SK-N-SH (cell line): Measurements from ENCODE around the gene DIPK1A. TPM values are rescaled to one million over a fixed set of nuclear protein-coding genes. Genes with fewer than 3 reads are reported as not detected.

ENCODE experiments used
- CTCF ChIA-PET: fragments of 300-600, 350-600 bp; formaldehyde crosslinking; extraction: SDS; loops from one replicate; lab custom pipeline; 2021; lab: Yijun Ruan, JAX
- POLR2A ChIA-PET: fragments of 350-600 bp; sonication (Branson Sonifier 250); formaldehyde crosslinking; extraction: SDS; loops from one replicate; lab custom pipeline; 2020; ENCODE audit warnings: antibody characterized with exemption, inconsistent platforms; lab: Yijun Ruan, JAX
- DNase-seq: peaks from one replicate; pipeline ENCODE4 v3.0.0; 2012
- H2AFZ ChIP-seq: fragments of 200-600 bp; sonication (generic); 2 replicates; pipeline ENCODE4 v1.8.1; 2016; ENCODE audit warnings: antibody characterized with exemption, mild to moderate bottlenecking, low read depth
- H3F3A ChIP-seq: fragments of 200-600 bp; sonication (generic); replicated peaks from 2 replicates; pipeline ENCODE3; 2016; ENCODE audit warnings: antibody characterized with exemption, mild to moderate bottlenecking; ENCODE audit not compliant: insufficient read depth
- H3K27ac ChIP-seq, 2 experiments: fragments of 200-500 bp in 1 of 2; fragments of 200-600 bp in 1 of 2; sonication (Bioruptor generic) in 1 of 2; sonication (generic), shearing (Covaris generic) in 1 of 2; 2 replicates each; pipeline versions ENCODE4 v1.5.1 to v1.6.1; 2014 to 2016; ENCODE audit warnings: low read depth in 2 of 2, inconsistent platforms in 1 of 2, low read length in 1 of 2, mild to moderate bottlenecking in 1 of 2, mixed read lengths in 1 of 2
- H3K27me3 ChIP-seq: fragments of 200-600 bp; sonication (generic), shearing (Covaris generic); 2 replicates; pipeline ENCODE4 v1.6.1; 2016; ENCODE audit warnings: mixed run types; ENCODE audit not compliant: insufficient read depth
- H3K36me3 ChIP-seq, 2 experiments: fragments of 200-500 bp in 1 of 2; fragments of 200-600 bp in 1 of 2; sonication (Bioruptor generic) in 1 of 2; sonication (generic) in 1 of 2; replicated peaks in 1 of 2; 2 replicates each; pipeline versions ENCODE3 to v1.5.1; 2014 to 2016; ENCODE audit warnings: low read length in 1 of 2, mild to moderate bottlenecking in 1 of 2; ENCODE audit not compliant: insufficient read depth in 2 of 2, control insufficient read depth in 1 of 2
- H3K4me1 ChIP-seq, 2 experiments: fragments of 200-500 bp in 1 of 2; fragments of 200-600 bp in 1 of 2; sonication (Bioruptor generic) in 1 of 2; sonication (generic), shearing (Covaris generic) in 1 of 2; 2 replicates each; pipeline versions ENCODE4 v1.5.1 to v1.6.1; 2014 to 2016; ENCODE audit warnings: low read depth in 1 of 2, low read length in 1 of 2, mixed run types in 1 of 2; ENCODE audit not compliant: insufficient read depth in 2 of 2, control insufficient read depth in 1 of 2
- H3K4me2 ChIP-seq: fragments of 200-600 bp; sonication (generic), shearing (Covaris generic); 2 replicates; pipeline ENCODE4 v1.6.1; 2017; ENCODE audit warnings: mixed run types
- H3K4me3 ChIP-seq, 2 experiments: fragments of 200-500 bp in 1 of 2; fragments of 200-600 bp in 1 of 2; sonication (Bioruptor generic) in 1 of 2; sonication (generic), shearing (Covaris generic) in 1 of 2; 2 replicates each; pipeline versions ENCODE4 v1.5.1 to v1.8.1; 2014 to 2016; ENCODE audit warnings: low read depth in 2 of 2, inconsistent platforms in 1 of 2, low read length in 1 of 2, mild to moderate bottlenecking in 1 of 2, mixed read lengths in 1 of 2, moderate library complexity in 1 of 2
- H3K79me2 ChIP-seq: fragments of 200-600 bp; sonication (generic); 2 replicates; pipeline ENCODE4 v1.8.1; 2017; ENCODE audit warnings: mild to moderate bottlenecking; ENCODE audit not compliant: insufficient read depth
- H3K9ac ChIP-seq: fragments of 200-600 bp; sonication (generic); 2 replicates; pipeline ENCODE4 v1.6.1; 2017; ENCODE audit warnings: mixed run types
- H3K9me2 ChIP-seq: fragments of 200-600 bp; sonication (generic); 2 replicates; pipeline ENCODE4 v1.6.1; 2017; ENCODE audit warnings: mixed run types
- H3K9me3 ChIP-seq: fragments of 200-600 bp; sonication (generic); 2 replicates; pipeline ENCODE4 v1.6.1; 2017; ENCODE audit warnings: mixed run types, mild to moderate bottlenecking, moderate library complexity
- H4K20me1 ChIP-seq: fragments of 200-600 bp; sonication (generic); 2 replicates; pipeline ENCODE4 v1.6.1; 2017; ENCODE audit warnings: mild to moderate bottlenecking, mixed run types; ENCODE audit not compliant: insufficient read depth
- GABPA ChIP-seq: IDR thresholded peaks from 2 replicates; pipeline ENCODE4 v1.4.0; 2012; ENCODE audit warnings: low read depth, mild to moderate bottlenecking
- MEF2A ChIP-seq: IDR thresholded peaks from 2 replicates; pipeline ENCODE4 v1.4.0; 2012; ENCODE audit warnings: low read depth, borderline replicate concordance
- NFIC ChIP-seq: IDR thresholded peaks from 2 replicates; pipeline ENCODE4 v1.4.0; 2012; ENCODE audit warnings: borderline replicate concordance
- NRF1 ChIP-seq: IDR thresholded peaks from 2 replicates; pipeline ENCODE4 v1.6.1; 2012; ENCODE audit warnings: low read depth, mild to moderate bottlenecking, low read length
- RCOR1 ChIP-seq: fragments of 150-350 bp; IDR thresholded peaks from 2 replicates; pipeline ENCODE4 v1.6.1; 2017; ENCODE audit warnings: antibody characterized with exemption, low read length
- RFX5 ChIP-seq: IDR thresholded peaks from 2 replicates; pipeline ENCODE4 v1.6.1; 2012; ENCODE audit warnings: mild to moderate bottlenecking, improper control_type of control experiment, low read length
- SIN3A ChIP-seq: IDR thresholded peaks from 2 replicates; pipeline ENCODE4 v1.6.1; 2012; ENCODE audit warnings: low read depth, mild to moderate bottlenecking, low read length, moderate library complexity, borderline replicate concordance
- SMC3 ChIP-seq: IDR thresholded peaks from 2 replicates; pipeline ENCODE4 v1.6.1; 2012; ENCODE audit warnings: low read depth, low read length, improper control_type of control experiment
- TEAD4 ChIP-seq: IDR thresholded peaks from 2 replicates; pipeline ENCODE4 v1.4.0; 2012; ENCODE audit warnings: mild to moderate bottlenecking, borderline replicate concordance; ENCODE audit not compliant: insufficient read depth
- WGBS: methylation state at CpG from one replicate; pipeline ENCODE4 v1.1.6; 2017; ENCODE audit warnings: low lambda C conversion rate; 5-methylcytosine and 5-hydroxymethylcytosine counted together
- polyA plus RNA-seq, 3 experiments: library from polyadenylated mRNA; depleted of rRNA; stranded (reverse); fragments of >200 nt; gene quantifications; 2 replicates each; pipeline ENCODE4 v1.2.3, GENCODE V29; 2012
- TF ChIP-seq, protein P1 (sequence below): IDR thresholded peaks from 2 replicates; pipeline ENCODE4 v1.4.0; 2012; ENCODE audit warnings: low read depth, borderline replicate concordance
- TF ChIP-seq, protein P2 (sequence below): fragments of 200-600 bp; sonication (generic); IDR thresholded peaks from 2 replicates; pipeline ENCODE4 v1.6.1; 2017; ENCODE audit warnings: antibody characterized with exemption, mild to moderate bottlenecking, moderate library complexity
- TF ChIP-seq, protein P3 (sequence below): IDR thresholded peaks from 2 replicates; pipeline ENCODE4 v1.6.1; 2012; ENCODE audit warnings: mild to moderate bottlenecking, low read depth, low read length, moderate library complexity

The DIPK1A gene
- polyA plus RNA-seq, 1 of the 3 experiments (the other 2 are of a cell fraction) = 3.4 TPM

DNA sequence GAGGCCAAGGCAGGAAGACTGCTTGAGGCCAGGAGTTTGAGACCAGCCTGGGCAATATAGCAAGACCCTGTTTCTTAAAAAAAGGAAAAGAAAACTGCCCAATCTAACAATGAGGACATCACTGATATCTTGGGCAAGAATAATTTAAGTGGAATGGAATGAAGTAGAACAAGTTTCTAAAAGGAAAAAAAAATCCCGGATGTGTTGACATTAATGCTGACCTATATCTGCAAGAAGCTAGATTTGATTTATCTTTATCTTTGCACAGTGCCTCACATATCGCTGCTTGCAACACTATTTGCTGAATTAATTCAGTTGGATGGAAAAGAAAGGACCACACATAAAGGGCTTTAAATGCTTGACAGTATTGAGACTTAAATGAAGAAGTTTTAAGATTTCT lies 27.8 kb downstream of the DIPK1A start (continued):
- TF ChIP-seq RCOR1 (no peak), TEAD4 (no peak)
- TF ChIP-seq, protein P1, sequence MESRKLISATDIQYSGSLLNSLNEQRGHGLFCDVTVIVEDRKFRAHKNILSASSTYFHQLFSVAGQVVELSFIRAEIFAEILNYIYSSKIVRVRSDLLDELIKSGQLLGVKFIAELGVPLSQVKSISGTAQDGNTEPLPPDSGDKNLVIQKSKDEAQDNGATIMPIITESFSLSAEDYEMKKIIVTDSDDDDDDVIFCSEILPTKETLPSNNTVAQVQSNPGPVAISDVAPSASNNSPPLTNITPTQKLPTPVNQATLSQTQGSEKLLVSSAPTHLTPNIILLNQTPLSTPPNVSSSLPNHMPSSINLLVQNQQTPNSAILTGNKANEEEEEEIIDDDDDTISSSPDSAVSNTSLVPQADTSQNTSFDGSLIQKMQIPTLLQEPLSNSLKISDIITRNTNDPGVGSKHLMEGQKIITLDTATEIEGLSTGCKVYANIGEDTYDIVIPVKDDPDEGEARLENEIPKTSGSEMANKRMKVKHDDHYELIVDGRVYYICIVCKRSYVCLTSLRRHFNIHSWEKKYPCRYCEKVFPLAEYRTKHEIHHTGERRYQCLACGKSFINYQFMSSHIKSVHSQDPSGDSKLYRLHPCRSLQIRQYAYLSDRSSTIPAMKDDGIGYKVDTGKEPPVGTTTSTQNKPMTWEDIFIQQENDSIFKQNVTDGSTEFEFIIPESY = no peak

DNA sequence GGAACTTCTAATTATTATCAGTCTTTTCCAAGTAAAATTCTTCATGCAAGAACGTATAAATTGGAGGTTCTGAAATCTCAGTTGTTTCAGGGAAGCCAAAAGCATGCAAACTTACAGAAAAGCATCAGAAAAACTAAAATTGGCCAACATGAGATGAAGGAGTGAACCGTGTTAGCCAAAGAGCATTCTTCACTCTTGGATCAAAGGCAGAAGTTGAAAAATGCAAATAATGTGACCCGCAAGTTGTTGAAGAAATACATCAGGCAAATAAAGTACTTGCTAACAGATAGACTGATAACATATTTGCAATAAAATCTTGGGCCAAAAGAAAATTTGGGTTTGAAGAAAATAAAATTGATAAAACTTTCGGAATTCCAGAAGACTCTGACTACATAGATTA lies 29.6 kb downstream of the DIPK1A start:
- Histone ChIP-seq H3K79me2 (no peaks in the 10 kb centered on the region; the same call in 1 of the 2 replicates), H3K9me2 (no peaks in the 10 kb centered on the region), H3F3A (peaks cover 14% of the 10 kb centered on the region), H4K20me1 (no peaks in the 10 kb centered on the region), H3K4me2 (no peak overlapping the region), H3K4me3 (no peak overlapping the region), H3K4me1 (peaks cover 18 to 31% of the 10 kb centered on the region in 2 experiments; a peak in 3 of 4 replicates), H2AFZ (no peak overlapping the region), H3K9ac (no peak overlapping the region), H3K36me3 (no peaks in the 10 kb centered on the region), H3K27ac (no peak overlapping the region), H3K9me3 (no peaks in the 10 kb centered on the region), H3K27me3 (no peaks in the 10 kb centered on the region)
- POLR2A ChIA-PET = no interaction called here
- TF ChIP-seq NFIC (no peak), SIN3A (no peak), GABPA (no peak), RFX5 (no peak), SMC3 (no peak), NRF1 (no peak), MEF2A (no peak)
- TF ChIP-seq, protein P2, sequence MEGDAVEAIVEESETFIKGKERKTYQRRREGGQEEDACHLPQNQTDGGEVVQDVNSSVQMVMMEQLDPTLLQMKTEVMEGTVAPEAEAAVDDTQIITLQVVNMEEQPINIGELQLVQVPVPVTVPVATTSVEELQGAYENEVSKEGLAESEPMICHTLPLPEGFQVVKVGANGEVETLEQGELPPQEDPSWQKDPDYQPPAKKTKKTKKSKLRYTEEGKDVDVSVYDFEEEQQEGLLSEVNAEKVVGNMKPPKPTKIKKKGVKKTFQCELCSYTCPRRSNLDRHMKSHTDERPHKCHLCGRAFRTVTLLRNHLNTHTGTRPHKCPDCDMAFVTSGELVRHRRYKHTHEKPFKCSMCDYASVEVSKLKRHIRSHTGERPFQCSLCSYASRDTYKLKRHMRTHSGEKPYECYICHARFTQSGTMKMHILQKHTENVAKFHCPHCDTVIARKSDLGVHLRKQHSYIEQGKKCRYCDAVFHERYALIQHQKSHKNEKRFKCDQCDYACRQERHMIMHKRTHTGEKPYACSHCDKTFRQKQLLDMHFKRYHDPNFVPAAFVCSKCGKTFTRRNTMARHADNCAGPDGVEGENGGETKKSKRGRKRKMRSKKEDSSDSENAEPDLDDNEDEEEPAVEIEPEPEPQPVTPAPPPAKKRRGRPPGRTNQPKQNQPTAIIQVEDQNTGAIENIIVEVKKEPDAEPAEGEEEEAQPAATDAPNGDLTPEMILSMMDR = no peak
- 84% methylated on average over 4 of the region's 4 CpGs for WGBS
- CTCF ChIA-PET = no interaction called here
- DNase-seq = no peak

DNA sequence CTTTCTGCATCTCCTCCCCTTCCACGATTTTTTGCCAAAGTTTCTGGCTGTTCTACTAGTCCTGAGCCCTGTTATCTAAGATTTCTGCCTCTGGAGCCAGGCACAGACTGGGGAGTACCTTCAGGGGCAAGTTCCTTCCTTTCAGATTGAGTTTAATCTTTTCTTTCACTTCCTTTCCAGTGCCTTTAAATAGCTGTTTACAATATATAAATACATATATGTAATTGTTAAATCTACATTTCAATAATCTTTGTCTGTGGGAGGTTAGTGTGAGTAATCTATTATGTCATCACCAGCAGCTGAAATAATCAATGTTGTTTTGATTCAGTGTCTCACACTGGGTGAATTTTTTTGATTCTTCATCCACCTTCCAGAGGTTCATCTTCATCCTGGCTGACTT lies 31.8 kb downstream of the DIPK1A start:
- 17% methylated on average over 1 of the region's 1 CpG for WGBS
- DNase-seq = no peak
- Histone ChIP-seq H3K79me2 (no peaks in the 10 kb centered on the region; the same call in 1 of the 2 replicates), H3K27ac (no peak overlapping the region), H3K9me2 (no peaks in the 10 kb centered on the region), H4K20me1 (no peaks in the 10 kb centered on the region), H3K36me3 (no peaks in the 10 kb centered on the region), H3K9ac (no peak overlapping the region), H3K27me3 (no peaks in the 10 kb centered on the region), H3K4me1 (peaks cover 10 to 14% of the 10 kb centered on the region in 2 experiments; a peak in 3 of 4 replicates), H3K4me2 (no peak overlapping the region), H3F3A (peaks cover 6% of the 10 kb centered on the region), H3K4me3 (no peak overlapping the region), H3K9me3 (no peaks in the 10 kb centered on the region), H2AFZ (no peak overlapping the region)
- CTCF ChIA-PET = interaction anchor here (1.0 to 1.7 kb wide), 4 partner anchors 15 to 70 kb away, joined by 3 to 5 read pairs (median 4); no protein-coding TSS in a partner anchor
- POLR2A ChIA-PET = interaction anchor here (0.7 kb wide), 1 partner anchor 70 kb away, joined by 3 read pairs; no protein-coding TSS in a partner anchor
- TF ChIP-seq TEAD4 (no peak), SMC3 (no peak)
- TF ChIP-seq, protein P3, sequence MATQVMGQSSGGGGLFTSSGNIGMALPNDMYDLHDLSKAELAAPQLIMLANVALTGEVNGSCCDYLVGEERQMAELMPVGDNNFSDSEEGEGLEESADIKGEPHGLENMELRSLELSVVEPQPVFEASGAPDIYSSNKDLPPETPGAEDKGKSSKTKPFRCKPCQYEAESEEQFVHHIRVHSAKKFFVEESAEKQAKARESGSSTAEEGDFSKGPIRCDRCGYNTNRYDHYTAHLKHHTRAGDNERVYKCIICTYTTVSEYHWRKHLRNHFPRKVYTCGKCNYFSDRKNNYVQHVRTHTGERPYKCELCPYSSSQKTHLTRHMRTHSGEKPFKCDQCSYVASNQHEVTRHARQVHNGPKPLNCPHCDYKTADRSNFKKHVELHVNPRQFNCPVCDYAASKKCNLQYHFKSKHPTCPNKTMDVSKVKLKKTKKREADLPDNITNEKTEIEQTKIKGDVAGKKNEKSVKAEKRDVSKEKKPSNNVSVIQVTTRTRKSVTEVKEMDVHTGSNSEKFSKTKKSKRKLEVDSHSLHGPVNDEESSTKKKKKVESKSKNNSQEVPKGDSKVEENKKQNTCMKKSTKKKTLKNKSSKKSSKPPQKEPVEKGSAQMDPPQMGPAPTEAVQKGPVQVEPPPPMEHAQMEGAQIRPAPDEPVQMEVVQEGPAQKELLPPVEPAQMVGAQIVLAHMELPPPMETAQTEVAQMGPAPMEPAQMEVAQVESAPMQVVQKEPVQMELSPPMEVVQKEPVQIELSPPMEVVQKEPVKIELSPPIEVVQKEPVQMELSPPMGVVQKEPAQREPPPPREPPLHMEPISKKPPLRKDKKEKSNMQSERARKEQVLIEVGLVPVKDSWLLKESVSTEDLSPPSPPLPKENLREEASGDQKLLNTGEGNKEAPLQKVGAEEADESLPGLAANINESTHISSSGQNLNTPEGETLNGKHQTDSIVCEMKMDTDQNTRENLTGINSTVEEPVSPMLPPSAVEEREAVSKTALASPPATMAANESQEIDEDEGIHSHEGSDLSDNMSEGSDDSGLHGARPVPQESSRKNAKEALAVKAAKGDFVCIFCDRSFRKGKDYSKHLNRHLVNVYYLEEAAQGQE = no peak
